ENCODE results near the gene SRRM5.
"Not testable (repeated sequence)": the region's sequence is repeated elsewhere in the genome, so short reads cannot be mapped to it uniquely, and the experiment has no call there.

Gene SRRM5

GRCh38 chr19:43634872-43635560 lies 23.1 kb downstream of the SRRM5 start:
- no peak for TF ChIP-seq CTCF (IDR thresholded peaks at IDR 0.05; ENCODE audit: low read depth, low read length)
- H3K4me3 ChIP-seq (ENCODE audit: low read depth, low read length) = no peak overlapping the region

- H3K4me3 ChIP-seq (ENCODE audit: low read depth, low read length) = not testable (repeated sequence)
Measured at GRCh38 chr19:43635561-43635940, 23.7 kb downstream of the SRRM5 start.

- H3K4me3 ChIP-seq (ENCODE audit: low read depth, low read length) = no peak overlapping the region
- TF ChIP-seq CTCF (IDR thresholded peaks at IDR 0.05; ENCODE audit: low read depth, low read length) = no peak
Measured at GRCh38 chr19:43636121-43636683, 24.3 kb downstream of the SRRM5 start.

- TF ChIP-seq CTCF (IDR thresholded peaks at IDR 0.05; ENCODE audit: low read depth, low read length) = no peak
- H3K4me3 ChIP-seq (ENCODE audit: low read depth, low read length) = no peak overlapping the region
Measured at GRCh38 chr19:43638214-43638994, 26.5 kb downstream of the SRRM5 start.

- H3K4me3 ChIP-seq (ENCODE audit: low read depth, low read length) = no peak overlapping the region
- no peak for TF ChIP-seq CTCF (IDR thresholded peaks at IDR 0.05; ENCODE audit: low read depth, low read length)
Measured at GRCh38 chr19:43638995-43639518, 27.2 kb downstream of the SRRM5 start.

- H3K4me3 ChIP-seq (ENCODE audit: low read depth, low read length) = peak within 1 kb of the TSS; percentile 55
Measured at GRCh38 chr19:43639519-43640423, 27.9 kb downstream of the SRRM5 start, which contains the start of gene CADM4. Gene CADM4, minus strand, starts transcription at chr19:43639850. Its CDS starts 60 bp downstream, at chr19:43639790.

More at GRCh38 chr19:43639519-43640423, 27.9 kb downstream of the SRRM5 start, which contains the start of gene CADM4:
- TF ChIP-seq CTCF (IDR thresholded peaks at IDR 0.05; ENCODE audit: low read depth, low read length) = no peak
